ENCODE data around the gene LMAN2L. TPM values are rescaled to one million over a fixed set of nuclear protein-coding genes. Genes with fewer than 3 reads are reported as not detected.

Gene LMAN2L
- total and polyA plus RNA-seq, 2 donors: 10.9 to 16.0 TPM

GRCh38 chr2:96753661-96754282, 13.9 kb upstream of the LMAN2L start:
- Histone ChIP-seq H3K4me1 (ENCODE audit: control insufficient read depth in 2 of 2, insufficient read depth in 2 of 2, low read length in 2 of 2) (no peaks in the 10 kb centered on the region), H3K27ac (ENCODE audit: low read depth in 1 of 2, low read length in 1 of 2) (no peak overlapping the region), H3K9me3 (ENCODE audit: control insufficient read depth in 2 of 2, insufficient read depth in 1 of 2, low read length in 1 of 2) (no peaks in the 10 kb centered on the region), H3K27me3 (ENCODE audit: control insufficient read depth in 2 of 2, insufficient read depth in 1 of 2, low read length in 1 of 2) (no peaks in the 10 kb centered on the region), H3K36me3 (ENCODE audit: control insufficient read depth in 2 of 2, insufficient read depth in 2 of 2, low read length in 1 of 2) (no peaks in the 10 kb centered on the region), H3K4me3 (ENCODE audit: low read length in 2 of 2) (no peak overlapping the region)
- WGBS: 74% methylated on average over 7 of the region's 7 CpGs
- no peak for DNase-seq (ENCODE audit: low read depth in 6 of 9, low spot score in 9 of 9)

- no peak overlapping the region for H3K4me3 ChIP-seq (ENCODE audit: low read length in 2 of 2)
- H3K36me3 ChIP-seq (ENCODE audit: control insufficient read depth in 2 of 2, insufficient read depth in 2 of 2, low read length in 1 of 2): no peaks in the 10 kb centered on the region
- no peaks in the 10 kb centered on the region for H3K4me1 ChIP-seq (ENCODE audit: control insufficient read depth in 2 of 2, insufficient read depth in 2 of 2, low read length in 2 of 2)
- DNase-seq (ENCODE audit: low read depth in 6 of 9, low spot score in 9 of 9): no peak
- no peaks in the 10 kb centered on the region for H3K27me3 ChIP-seq (ENCODE audit: control insufficient read depth in 2 of 2, insufficient read depth in 1 of 2, low read length in 1 of 2)
- H3K9me3 ChIP-seq (ENCODE audit: control insufficient read depth in 2 of 2, insufficient read depth in 1 of 2, low read length in 1 of 2): no peaks in the 10 kb centered on the region
- WGBS: 98% methylated on average over 9 of the region's 9 CpGs
- no peak overlapping the region for H3K27ac ChIP-seq (ENCODE audit: low read depth in 1 of 2, low read length in 1 of 2)
These were observed 11.9 kb upstream of the LMAN2L start for GRCh38 chr2:96751800-96752199.

GRCh38 chr2:96747061-96747617, 7.3 kb upstream of the LMAN2L start:
- Histone ChIP-seq H3K36me3 (ENCODE audit: control insufficient read depth in 2 of 2, insufficient read depth in 2 of 2, low read length in 1 of 2) (no peaks in the 10 kb centered on the region), H3K27me3 (ENCODE audit: control insufficient read depth in 2 of 2, insufficient read depth in 1 of 2, low read length in 1 of 2) (no peaks in the 10 kb centered on the region), H3K4me3 (ENCODE audit: low read length in 2 of 2) (no peak overlapping the region), H3K27ac (ENCODE audit: low read depth in 1 of 2, low read length in 1 of 2) (no peak overlapping the region), H3K9me3 (ENCODE audit: control insufficient read depth in 2 of 2, insufficient read depth in 1 of 2, low read length in 1 of 2) (no peaks in the 10 kb centered on the region), H3K4me1 (ENCODE audit: control insufficient read depth in 2 of 2, insufficient read depth in 2 of 2, low read length in 2 of 2) (no peaks in the 10 kb centered on the region)
- 95% methylated on average over 6 of the region's 6 CpGs for WGBS
- no peak for DNase-seq (ENCODE audit: low read depth in 6 of 9, low spot score in 9 of 9)

GRCh38 chr2:96739076-96739632, 710 bp downstream of the LMAN2L start:
- Histone ChIP-seq H3K4me3 (ENCODE audit: low read length in 2 of 2) (peak overlapping the region; percentile 58 to 80), H3K9me3 (ENCODE audit: control insufficient read depth in 2 of 2, insufficient read depth in 1 of 2, low read length in 1 of 2) (no peaks in the 10 kb centered on the region), H3K4me1 (ENCODE audit: control insufficient read depth in 2 of 2, insufficient read depth in 2 of 2, low read length in 2 of 2) (peaks cover 0 to 8% of the 10 kb centered on the region in 2 donors), H3K27me3 (ENCODE audit: control insufficient read depth in 2 of 2, insufficient read depth in 1 of 2, low read length in 1 of 2) (no peaks in the 10 kb centered on the region), H3K36me3 (ENCODE audit: control insufficient read depth in 2 of 2, insufficient read depth in 2 of 2, low read length in 1 of 2) (peaks cover 16 to 29% of the 10 kb centered on the region in 2 donors), H3K27ac (ENCODE audit: low read depth in 1 of 2, low read length in 1 of 2) (peak overlapping the region in 1 of 2 donors; percentile 72)
- WGBS: 43% methylated on average over 4 of the region's 4 CpGs
- peak in 1 of 9 donors; percentile 6 for DNase-seq (ENCODE audit: low read depth in 6 of 9, low spot score in 9 of 9)

GRCh38 chr2:96737831-96738230, 2.0 kb downstream of the LMAN2L start:
- Histone ChIP-seq H3K27ac (ENCODE audit: low read depth in 1 of 2, low read length in 1 of 2) (no peak overlapping the region), H3K27me3 (ENCODE audit: control insufficient read depth in 2 of 2, insufficient read depth in 1 of 2, low read length in 1 of 2) (no peaks in the 10 kb centered on the region), H3K4me1 (ENCODE audit: control insufficient read depth in 2 of 2, insufficient read depth in 2 of 2, low read length in 2 of 2) (peaks cover 0 to 8% of the 10 kb centered on the region in 2 donors), H3K9me3 (ENCODE audit: control insufficient read depth in 2 of 2, insufficient read depth in 1 of 2, low read length in 1 of 2) (no peaks in the 10 kb centered on the region), H3K4me3 (ENCODE audit: low read length in 2 of 2) (no peak overlapping the region), H3K36me3 (ENCODE audit: control insufficient read depth in 2 of 2, insufficient read depth in 2 of 2, low read length in 1 of 2) (peaks cover 29 to 42% of the 10 kb centered on the region in 2 donors)
- no peak for DNase-seq (ENCODE audit: low read depth in 6 of 9, low spot score in 9 of 9)
- WGBS: 92% methylated on average over 2 of the region's 2 CpGs

- Histone ChIP-seq H3K36me3 (ENCODE audit: control insufficient read depth in 2 of 2, insufficient read depth in 2 of 2, low read length in 1 of 2) (peaks cover 31 to 46% of the 10 kb centered on the region in 2 donors), H3K4me1 (ENCODE audit: control insufficient read depth in 2 of 2, insufficient read depth in 2 of 2, low read length in 2 of 2) (peaks cover 0 to 8% of the 10 kb centered on the region in 2 donors), H3K27ac (ENCODE audit: low read depth in 1 of 2, low read length in 1 of 2) (no peak overlapping the region), H3K9me3 (ENCODE audit: control insufficient read depth in 2 of 2, insufficient read depth in 1 of 2, low read length in 1 of 2) (no peaks in the 10 kb centered on the region), H3K27me3 (ENCODE audit: control insufficient read depth in 2 of 2, insufficient read depth in 1 of 2, low read length in 1 of 2) (no peaks in the 10 kb centered on the region), H3K4me3 (ENCODE audit: low read length in 2 of 2) (no peak overlapping the region)
- DNase-seq (ENCODE audit: low read depth in 6 of 9, low spot score in 9 of 9): no peak
- 95% methylated on average over 2 of the region's 2 CpGs for WGBS
These were observed 2.6 kb downstream of the LMAN2L start for GRCh38 chr2:96737251-96737650.

- no peaks in the 10 kb centered on the region for H3K9me3 ChIP-seq (ENCODE audit: control insufficient read depth in 2 of 2, insufficient read depth in 1 of 2, low read length in 1 of 2)
- H3K36me3 ChIP-seq (ENCODE audit: control insufficient read depth in 2 of 2, insufficient read depth in 2 of 2, low read length in 1 of 2): peaks cover 47 to 66% of the 10 kb centered on the region in 2 donors
- no peak overlapping the region for H3K27ac ChIP-seq (ENCODE audit: low read depth in 1 of 2, low read length in 1 of 2)
- no peak overlapping the region for H3K4me3 ChIP-seq (ENCODE audit: low read length in 2 of 2)
- no peaks in the 10 kb centered on the region for H3K27me3 ChIP-seq (ENCODE audit: control insufficient read depth in 2 of 2, insufficient read depth in 1 of 2, low read length in 1 of 2)
- DNase-seq (ENCODE audit: low read depth in 6 of 9, low spot score in 9 of 9): no peak
- peaks cover 0 to 8% of the 10 kb centered on the region in 2 donors for H3K4me1 ChIP-seq (ENCODE audit: control insufficient read depth in 2 of 2, insufficient read depth in 2 of 2, low read length in 2 of 2)
- WGBS: 96% methylated on average over 8 of the region's 8 CpGs
These were observed 4.8 kb downstream of the LMAN2L start for GRCh38 chr2:96734880-96735583.

GRCh38 chr2:96733931-96734330, 5.9 kb downstream of the LMAN2L start:
- Histone ChIP-seq H3K9me3 (ENCODE audit: control insufficient read depth in 2 of 2, insufficient read depth in 1 of 2, low read length in 1 of 2) (no peaks in the 10 kb centered on the region), H3K4me1 (ENCODE audit: control insufficient read depth in 2 of 2, insufficient read depth in 2 of 2, low read length in 2 of 2) (peaks cover 0 to 2% of the 10 kb centered on the region in 2 donors), H3K4me3 (ENCODE audit: low read length in 2 of 2) (no peak overlapping the region), H3K27me3 (ENCODE audit: control insufficient read depth in 2 of 2, insufficient read depth in 1 of 2, low read length in 1 of 2) (no peaks in the 10 kb centered on the region), H3K36me3 (ENCODE audit: control insufficient read depth in 2 of 2, insufficient read depth in 2 of 2, low read length in 1 of 2) (peaks cover 47 to 72% of the 10 kb centered on the region in 2 donors), H3K27ac (ENCODE audit: low read depth in 1 of 2, low read length in 1 of 2) (no peak overlapping the region)
- DNase-seq (ENCODE audit: low read depth in 6 of 9, low spot score in 9 of 9): no peak
- whole genome bisulfite sequencing: 98% methylated on average over 3 of the region's 3 CpGs

- no peak overlapping the region for H3K4me3 ChIP-seq (ENCODE audit: low read length in 2 of 2)
- H3K27me3 ChIP-seq (ENCODE audit: control insufficient read depth in 2 of 2, insufficient read depth in 1 of 2, low read length in 1 of 2): no peaks in the 10 kb centered on the region
- H3K27ac ChIP-seq (ENCODE audit: low read depth in 1 of 2, low read length in 1 of 2): no peak overlapping the region
- H3K4me1 ChIP-seq (ENCODE audit: control insufficient read depth in 2 of 2, insufficient read depth in 2 of 2, low read length in 2 of 2): no peaks in the 10 kb centered on the region
- no peak for DNase-seq (ENCODE audit: low read depth in 6 of 9, low spot score in 9 of 9)
- peaks cover 53 to 66% of the 10 kb centered on the region in 2 donors for H3K36me3 ChIP-seq (ENCODE audit: control insufficient read depth in 2 of 2, insufficient read depth in 2 of 2, low read length in 1 of 2)
- WGBS: 99% methylated on average over 2 of the region's 2 CpGs
- H3K9me3 ChIP-seq (ENCODE audit: control insufficient read depth in 2 of 2, insufficient read depth in 1 of 2, low read length in 1 of 2): no peaks in the 10 kb centered on the region
These were observed 9.7 kb downstream of the LMAN2L start for GRCh38 chr2:96730212-96730611.
